WTC11 (cell line): ENCODE results near the gene SPAG9.

Experiments used
- CREM ChIP-seq: sonication (generic); formaldehyde crosslinking; IDR thresholded peaks from 2 replicates; pipeline ENCODE4 v1.8.1; 2022; ENCODE audit warnings: mild to moderate bottlenecking, missing genetic modification reagents, moderate library complexity
- CTCF ChIP-seq: fragments of 200-600 bp; IDR thresholded peaks from 2 replicates; pipeline ENCODE4 v1.8.0; 2022; ENCODE audit warnings: antibody characterized with exemption
- HMGXB4 ChIP-seq: sonication (generic); formaldehyde crosslinking; IDR thresholded peaks from 2 replicates; pipeline ENCODE4 v1.8.1; 2023; ENCODE audit warnings: mild to moderate bottlenecking, moderate library complexity, missing genetic modification reagents
- JUN ChIP-seq: sonication (generic); formaldehyde crosslinking; IDR thresholded peaks from 2 replicates; pipeline ENCODE4 v1.8.0; 2023; ENCODE audit warnings: mild to moderate bottlenecking, missing genetic modification reagents
- NR1H2 ChIP-seq: sonication (generic); formaldehyde crosslinking; IDR thresholded peaks from 2 replicates; pipeline ENCODE4 v1.9.0; 2021; ENCODE audit warnings: mild to moderate bottlenecking, moderate library complexity, missing genetic modification reagents
- OVOL2 ChIP-seq: fragments of 250-450 bp; sonication (Bioruptor Pico); IDR thresholded peaks from 2 replicates; pipeline ENCODE4 v1.9.0; 2021; ENCODE audit warnings: mild to moderate bottlenecking, borderline replicate concordance
- SP1 ChIP-seq: sonication (generic); formaldehyde crosslinking; conservative IDR thresholded peaks from 2 replicates; pipeline ENCODE4 v1.8.1; 2022; ENCODE audit warnings: missing genetic modification reagents
- TCF7 ChIP-seq: sonication (generic); formaldehyde crosslinking; IDR thresholded peaks from 2 replicates; pipeline ENCODE4 v1.8.0; 2022; ENCODE audit warnings: mild to moderate bottlenecking, low read depth, missing genetic modification reagents, moderate library complexity
- TEAD4 ChIP-seq: sonication (generic); formaldehyde crosslinking; IDR thresholded peaks from 2 replicates; pipeline ENCODE4 v1.8.0; 2022; ENCODE audit warnings: mild to moderate bottlenecking, missing genetic modification reagents
- ZNF121 ChIP-seq: sonication (generic); formaldehyde crosslinking; IDR thresholded peaks from 2 replicates; pipeline ENCODE4 v1.8.0; 2023; ENCODE audit warnings: missing genetic modification reagents
- ZNF219 ChIP-seq: sonication (generic); formaldehyde crosslinking; IDR thresholded peaks from 2 replicates; pipeline ENCODE4 v1.8.0; 2023; ENCODE audit warnings: missing genetic modification reagents, mild to moderate bottlenecking, borderline replicate concordance
- ZNF232 ChIP-seq: sonication (generic); formaldehyde crosslinking; IDR thresholded peaks from 2 replicates; pipeline ENCODE4 v1.8.0; 2022; ENCODE audit warnings: mild to moderate bottlenecking, missing genetic modification reagents
- ZNF263 ChIP-seq: sonication (generic); formaldehyde crosslinking; IDR thresholded peaks from 2 replicates; pipeline ENCODE4 v1.8.1; 2022; ENCODE audit warnings: low read depth, mild to moderate bottlenecking, moderate library complexity, missing genetic modification reagents
- ZNF416 ChIP-seq: fragments of 250-450 bp; sonication (Bioruptor Pico); IDR thresholded peaks from 2 replicates; pipeline ENCODE4 v1.9.0; 2021; ENCODE audit warnings: mild to moderate bottlenecking, inconsistent platforms

- TF ChIP-seq CTCF (no peak), JUN (CRISPR knock-in tag) (no peak), SP1 (CRISPR knock-in tag) (no peak), NR1H2 (no peak), ZNF263 (CRISPR knock-in tag) (no peak), ZNF219 (no peak), CREM (CRISPR knock-in tag) (peak; percentile 88), ZNF232 (no peak), HMGXB4 (no peak), TEAD4 (CRISPR knock-in tag) (no peak), ZNF121 (CRISPR knock-in tag) (no peak), TCF7 (CRISPR knock-in tag) (no peak), OVOL2 (no peak), ZNF416 (CRISPR knock-in tag) (no peak)
These were observed 73.9 kb downstream of the SPAG9 start for GRCh38 chr17:51046514-51047384.
